ENCODE measurements around the gene EIPR1. TPM values are rescaled to one million over a fixed set of nuclear protein-coding genes. Genes with fewer than 3 reads are reported as not detected.
"Not testable (repeated sequence)": the region's sequence is repeated elsewhere in the genome, so short reads cannot be mapped to it uniquely, and the experiment has no call there.

Gene EIPR1
- total and polyA plus RNA-seq, 2 of the 4 experiments (the other 2 are of a cell fraction) = 46.5 to 67.4 TPM

DNA sequence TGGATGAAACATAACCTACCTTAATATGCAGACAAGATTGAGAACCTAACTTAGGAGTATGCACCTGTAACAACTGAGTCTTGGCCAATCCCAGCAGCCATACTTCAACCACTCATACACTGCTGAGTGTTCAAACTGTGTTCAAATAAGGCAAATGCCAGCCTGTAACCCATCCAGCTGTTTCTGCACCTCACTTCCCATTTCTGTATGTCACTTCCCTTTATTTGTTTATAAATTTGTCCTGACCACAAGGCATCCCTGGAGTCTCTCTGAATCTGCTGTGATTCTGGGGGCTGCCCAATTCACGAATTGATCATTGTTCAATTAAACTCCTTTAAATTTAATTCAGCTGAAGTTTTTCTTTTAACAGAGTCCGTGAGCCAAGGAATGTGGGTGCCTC lies 20.2 kb downstream of the EIPR1 start:
- H3K18ac ChIP-seq (ENCODE audit: low read depth, low read length); H3K23ac ChIP-seq (ENCODE audit: low read depth, low read length); dilution Hi-C loops (cut with HindIII; ENCODE audit: low sequenced_read_pairs, unreplicated experiment); in situ Hi-C loops (cut with MboI; ENCODE audit: low sequenced_read_pairs); H2BK20ac ChIP-seq (ENCODE audit: low read depth, low read length); H4K91ac ChIP-seq (ENCODE audit: insufficient read depth, low read depth, low read length); H3K14ac ChIP-seq (replicated peaks; ENCODE audit: low read depth, low read length); H2BK120ac ChIP-seq (ENCODE audit: low read depth, low read length); H3K27me3 ChIP-seq (ENCODE audit: control insufficient read depth, insufficient read depth, low read length); H2AK9ac ChIP-seq (replicated peaks; ENCODE audit: low read depth, low read length, poor library complexity); H3K36me3 ChIP-seq (ENCODE audit: control insufficient read depth, insufficient read depth, low read length); H3K4ac ChIP-seq (ENCODE audit: low read depth, low read length); H3K4me1 ChIP-seq (ENCODE audit: control insufficient read depth, insufficient read depth, low read length); H3K56ac ChIP-seq (ENCODE audit: extremely low read depth, insufficient read depth, low read length); H4K5ac ChIP-seq (ENCODE audit: low read depth, low read length); H3K9ac ChIP-seq (ENCODE audit: low read depth, low read length); H4K20me1 ChIP-seq (ENCODE audit: insufficient read depth, low read length); intact Hi-C loops (cut with micrococcal nuclease); H2AFZ ChIP-seq (replicated peaks; ENCODE audit: low read length, poor library complexity); ATAC-seq (ENCODE audit: low read depth); DNase-seq; POLR2A ChIA-PET (ENCODE audit: unreplicated experiment); CTCF ChIA-PET; H3K27ac ChIP-seq (ENCODE audit: insufficient read depth, low read length); BruUV-seq (replicated peaks); H3K9me3 ChIP-seq (ENCODE audit: control insufficient read depth, insufficient read depth, low read length); H2BK15ac ChIP-seq (ENCODE audit: low read depth, low read length); H3K9me1 ChIP-seq (ENCODE audit: insufficient read depth, low read length); H2BK5ac ChIP-seq (ENCODE audit: low read depth, low read length, poor library complexity, severe bottlenecking); H3K4me3 ChIP-seq (ENCODE audit: insufficient read depth, low read depth, low read length); H2AK5ac ChIP-seq (ENCODE audit: low read depth, low read length); H4K8ac ChIP-seq (ENCODE audit: low read depth in 2 of 2, low read length in 2 of 2); H3K4me2 ChIP-seq (ENCODE audit: low read depth, low read length): not testable (repeated sequence)
- no CpG with 5 or more reads among the region's 2 CpGs for WGBS, 2 experiments (ENCODE audit: extremely low coverage in 2 of 2, insufficient read length in 1 of 2)
- peaks cover 21 to 34% of the 10 kb centered on the region in 2 experiments for H3K79me1 ChIP-seq (ENCODE audit: low read depth in 1 of 2, low read length in 2 of 2)

All from IMR-90 (cell line).